ENCODE results near the gene PAM.

The PAM gene

DNA sequence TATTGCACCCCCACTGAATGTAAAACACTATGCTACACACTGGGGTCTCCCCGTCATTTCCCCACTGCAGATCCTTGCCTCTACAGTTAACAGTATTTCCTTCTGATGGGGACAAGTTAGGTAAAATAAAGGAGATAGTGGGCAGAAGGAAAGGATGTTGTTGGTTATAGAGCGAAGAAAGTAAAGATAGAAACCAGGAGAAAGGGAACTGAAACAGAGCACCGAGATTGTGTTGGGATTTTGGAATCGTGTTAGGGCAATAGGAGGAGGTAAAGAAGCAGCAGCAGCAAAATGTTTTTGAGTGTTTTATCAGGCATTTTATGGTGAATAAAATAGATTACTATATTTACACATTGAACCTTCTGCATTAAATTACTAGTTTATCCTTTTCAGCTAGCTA lies 60.0 kb downstream of the PAM start:
- no peak for DNase-seq (ENCODE audit: low read depth)

DNA sequence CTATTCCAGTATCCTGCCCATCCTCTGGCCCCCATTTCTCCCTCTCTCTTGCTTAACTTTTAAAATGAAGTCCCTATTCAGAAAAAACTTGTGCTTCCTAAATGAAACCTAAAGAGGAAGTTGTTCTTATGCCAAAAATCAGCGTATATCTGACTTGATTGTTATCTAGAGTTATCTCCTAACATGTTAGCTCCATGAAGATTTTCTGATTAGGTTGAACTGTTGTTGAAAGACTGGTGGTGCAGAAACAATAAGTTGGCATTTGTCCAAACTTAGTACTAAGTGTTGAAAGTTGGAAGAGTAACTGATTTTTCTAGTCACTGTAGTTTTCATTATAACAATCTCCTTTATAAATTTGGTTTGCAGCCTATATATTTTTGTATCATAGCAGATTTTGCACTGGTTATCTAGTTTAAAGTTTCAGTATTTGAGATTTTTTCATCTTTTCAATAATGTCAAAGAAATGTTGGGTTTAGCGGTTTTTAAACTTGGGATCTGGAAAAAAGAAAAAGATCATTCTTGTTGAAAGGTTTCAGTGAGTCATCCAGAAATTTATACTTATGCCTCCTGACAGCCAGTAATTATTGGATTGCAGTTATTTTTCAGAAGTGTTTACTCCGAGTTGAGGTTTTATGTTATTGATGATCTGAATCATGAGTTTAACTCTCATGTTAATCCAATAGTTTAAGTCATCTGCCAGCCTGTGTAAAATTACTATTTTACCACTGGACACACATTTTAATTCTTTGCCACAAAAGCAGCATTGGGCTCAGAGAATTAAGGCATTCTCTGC lies 60.6 kb downstream of the PAM start:
- DNase-seq (ENCODE audit: low read depth): no peak

GRCh38 chr5:102818345-102818744 lies 63.2 kb downstream of the PAM start:
- no peak for DNase-seq (ENCODE audit: low read depth)

DNA sequence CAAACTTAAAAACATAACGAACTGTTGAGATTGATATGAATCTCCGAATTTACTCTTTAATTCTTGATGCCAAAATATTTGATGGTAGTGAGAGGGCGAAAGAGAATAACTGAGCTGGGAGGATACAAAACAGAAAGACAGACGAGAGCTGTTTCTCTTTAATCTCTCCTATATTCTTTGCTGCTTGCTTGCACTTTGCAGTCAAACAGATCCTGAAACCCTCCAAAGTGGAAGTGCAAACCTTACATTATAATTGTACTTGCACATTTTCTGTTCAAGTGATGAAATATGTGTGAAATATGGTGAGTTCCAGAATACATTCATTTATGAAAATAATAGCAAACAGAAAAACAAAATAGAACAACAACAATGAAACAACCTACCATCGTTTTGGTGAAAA lies 63.8 kb downstream of the PAM start:
- no peak for DNase-seq (ENCODE audit: low read depth)

GRCh38 chr5:102819634-102820033 lies 64.5 kb downstream of the PAM start:
- DNase-seq (ENCODE audit: low read depth): no peak

GRCh38 chr5:102823441-102823874 lies 68.4 kb downstream of the PAM start:
- peak; percentile 36 for DNase-seq (ENCODE audit: low read depth)

DNA sequence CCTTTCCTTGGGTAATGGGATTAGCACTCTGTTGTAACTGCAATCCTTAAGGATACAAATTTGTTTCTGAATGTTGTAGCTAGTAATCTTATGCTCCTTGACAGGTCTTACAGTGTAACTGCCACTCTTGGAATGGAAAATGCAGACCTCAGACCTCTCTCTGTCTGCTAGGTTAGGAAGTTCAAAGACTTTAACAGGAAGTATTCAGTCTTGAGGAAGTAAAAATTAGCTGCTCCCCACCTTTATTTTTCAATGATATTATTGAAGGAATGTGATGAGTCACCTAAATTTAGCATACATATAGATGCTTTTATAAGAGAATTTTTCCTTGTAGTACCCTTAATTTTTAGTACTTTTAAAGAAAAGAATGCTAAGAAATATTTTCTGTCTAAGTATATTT lies 71.5 kb downstream of the PAM start:
- no peak for DNase-seq (ENCODE audit: low read depth)

DNA sequence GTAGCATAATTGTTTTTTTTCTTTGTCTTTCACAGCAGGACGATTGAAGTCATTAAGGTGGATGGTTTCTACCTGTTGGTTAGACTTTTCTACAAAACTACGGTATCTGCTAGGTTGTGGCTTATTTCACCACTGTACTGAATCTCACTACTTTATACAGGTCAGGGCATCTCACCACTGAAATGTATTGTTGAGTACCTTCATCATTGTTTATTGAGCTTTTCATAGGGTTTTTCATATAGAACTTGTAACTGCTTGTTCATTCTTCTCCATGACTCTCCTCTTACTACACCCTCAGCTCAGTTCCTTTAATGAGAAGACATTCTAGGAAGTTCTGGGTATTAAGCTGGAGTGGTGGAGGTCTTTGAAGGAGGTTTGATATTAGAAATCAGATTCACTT lies 75.1 kb downstream of the PAM start:
- DNase-seq (ENCODE audit: low read depth): no peak

- DNase-seq (ENCODE audit: low read depth): no peak
Observed at GRCh38 chr5:102832445-102832844, 77.3 kb downstream of the PAM start.

DNA sequence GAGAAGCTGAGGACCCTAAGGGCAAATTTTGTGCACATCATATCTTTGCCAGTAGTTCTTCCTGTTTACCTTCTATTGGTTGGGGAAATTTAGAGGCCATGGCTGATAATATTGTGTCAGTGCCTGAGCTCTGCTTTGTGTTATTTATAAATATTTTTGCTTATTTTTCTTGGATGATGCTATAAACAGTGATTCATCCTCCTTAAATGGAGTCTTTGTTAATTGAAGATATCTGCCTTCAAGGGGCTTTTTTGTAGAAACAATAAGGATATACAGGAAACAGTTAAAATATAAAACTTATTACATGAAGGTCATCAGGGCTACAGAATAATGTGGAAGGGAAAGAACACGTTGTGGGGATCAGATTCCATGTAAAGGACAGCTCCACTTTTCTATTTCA lies 78.0 kb downstream of the PAM start:
- DNase-seq (ENCODE audit: low read depth): no peak

DNA sequence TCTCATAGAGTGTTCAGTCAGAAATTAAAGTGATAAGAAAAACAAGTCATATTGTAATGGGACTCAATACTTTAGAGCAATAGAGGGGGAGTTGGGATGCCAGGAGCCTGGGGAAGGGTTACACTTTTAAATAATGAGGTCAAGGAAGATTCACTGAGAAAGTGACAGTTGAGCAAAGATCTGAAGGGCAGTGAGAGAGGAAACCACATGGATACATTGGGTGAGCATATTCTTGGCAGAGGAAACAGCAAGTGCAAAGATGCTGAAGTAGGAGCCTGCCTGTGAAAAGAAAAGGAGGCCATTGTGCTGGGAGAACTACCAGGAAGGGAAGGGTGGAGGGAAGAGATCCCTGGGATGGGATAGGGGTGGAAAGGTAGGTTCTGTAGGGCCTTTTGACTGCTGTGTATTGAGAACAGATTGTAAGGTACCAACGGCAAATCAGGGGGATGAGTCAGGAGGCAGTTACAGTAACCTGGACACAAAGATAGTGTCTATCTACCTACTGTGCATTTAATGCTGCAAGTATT lies 79.4 kb downstream of the PAM start:
- no peak for DNase-seq (ENCODE audit: low read depth)

- no peak for DNase-seq (ENCODE audit: low read depth)
Observed at GRCh38 chr5:102835717-102836116, 80.6 kb downstream of the PAM start.

DNA sequence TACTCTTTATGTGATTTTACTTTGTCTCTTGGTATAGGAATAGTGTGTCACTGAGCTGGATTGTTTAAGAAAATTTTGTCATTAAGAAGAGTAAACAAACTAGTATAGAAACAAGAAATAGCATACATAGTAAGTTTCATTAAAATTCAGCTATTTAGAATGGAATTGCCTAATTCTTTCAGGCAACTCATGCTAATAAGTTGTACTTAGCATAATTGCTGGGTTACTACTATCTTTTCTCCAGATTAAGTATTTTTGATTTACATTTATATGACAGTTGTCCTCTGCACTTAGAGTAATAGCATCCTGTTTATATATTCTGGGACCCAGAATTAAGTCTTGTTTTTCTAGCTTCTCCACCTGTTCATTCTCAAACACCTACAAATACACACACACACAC lies 85.9 kb downstream of the PAM start:
- no peak for DNase-seq (ENCODE audit: low read depth)

- DNase-seq (ENCODE audit: low read depth): no peak
Observed at GRCh38 chr5:102843997-102844396, 88.9 kb downstream of the PAM start.

- no peak for DNase-seq (ENCODE audit: low read depth)
Observed at GRCh38 chr5:102845041-102845440, 89.9 kb downstream of the PAM start.

DNA sequence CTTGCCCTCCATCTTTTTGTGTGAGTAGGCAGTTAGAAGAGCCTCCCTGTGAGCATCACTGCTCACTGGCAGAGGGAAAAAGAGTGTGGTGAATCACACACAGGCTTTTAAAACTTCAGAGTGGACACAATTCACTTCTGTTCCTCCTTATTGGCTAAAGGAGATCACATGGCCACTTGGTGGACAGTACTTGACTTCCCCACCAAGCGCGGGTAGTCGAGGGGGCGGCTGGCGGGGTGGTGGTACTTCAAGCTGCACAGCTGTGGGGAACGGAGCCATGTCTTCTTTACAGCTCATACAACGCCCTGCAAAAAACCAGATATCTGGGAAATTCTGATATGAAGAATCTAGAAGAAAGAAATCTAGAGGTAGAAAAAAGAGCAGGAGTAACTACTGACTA lies 95.4 kb downstream of the PAM start:
- DNase-seq (ENCODE audit: low read depth): no peak

DNA sequence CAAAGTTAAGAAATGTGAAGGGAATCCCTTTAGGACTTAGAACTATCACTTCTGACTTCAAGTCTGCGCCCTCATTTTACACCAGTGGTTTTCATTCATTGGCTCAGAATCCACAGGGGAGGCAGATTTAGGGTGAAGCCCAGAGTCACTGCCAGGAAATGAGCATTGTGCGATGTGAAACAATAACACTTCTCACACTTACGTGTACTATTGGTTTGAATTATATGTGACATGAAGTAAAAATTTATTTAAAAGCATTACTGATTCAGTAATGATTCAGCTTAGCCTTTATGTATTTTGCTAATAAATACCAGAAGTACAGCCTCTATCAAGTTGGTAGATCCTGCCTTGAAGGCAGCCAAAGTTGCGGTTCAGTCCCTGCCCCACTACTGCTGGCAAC lies 98.6 kb downstream of the PAM start:
- DNase-seq (ENCODE audit: low read depth): no peak

- DNase-seq (ENCODE audit: low read depth): no peak
Observed at GRCh38 chr5:102855681-102856388, 100.7 kb downstream of the PAM start.

DNA sequence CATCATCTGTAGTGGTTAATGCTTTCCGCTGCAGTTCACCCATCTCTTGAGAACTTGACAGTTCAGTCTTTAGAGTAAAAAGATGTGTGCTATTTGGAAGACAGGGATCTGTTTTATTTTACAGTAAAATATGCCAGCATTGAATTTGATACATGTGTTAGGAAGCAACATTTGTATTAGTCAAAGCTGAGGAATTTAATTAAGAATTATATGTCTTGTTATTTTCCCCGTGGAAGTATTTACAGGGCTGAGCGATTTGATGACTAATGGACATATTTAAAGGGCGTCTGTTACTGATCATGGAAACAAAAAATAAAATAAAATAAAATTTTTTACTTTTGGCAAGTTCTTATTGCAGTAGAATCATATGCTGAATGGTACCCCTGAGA lies 101.3 kb downstream of the PAM start:
- peak; percentile 58 for DNase-seq (ENCODE audit: low read depth)

- DNase-seq (ENCODE audit: low read depth): peak; percentile 76
Observed at GRCh38 chr5:102857076-102857818, 102.1 kb downstream of the PAM start.

- no peak for DNase-seq (ENCODE audit: low read depth)
Observed at GRCh38 chr5:102858221-102858620, 103.1 kb downstream of the PAM start.

DNA sequence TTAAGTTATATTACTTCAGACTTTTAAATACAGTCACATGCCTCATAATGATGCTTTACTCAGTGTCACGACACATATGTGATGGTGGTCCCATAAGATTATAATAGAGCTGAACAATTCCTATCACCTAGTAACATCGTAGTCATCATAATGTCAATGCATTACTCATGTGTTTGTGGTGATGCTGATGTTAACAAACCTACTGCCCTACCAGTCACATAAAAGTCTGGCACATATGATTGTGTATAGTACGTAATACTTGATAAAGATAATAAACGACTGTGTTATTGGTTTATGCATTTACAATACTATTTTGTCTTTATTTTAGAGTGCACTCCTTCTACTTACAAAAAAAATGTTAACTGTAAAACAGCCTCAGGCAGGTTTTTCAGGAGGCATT lies 103.7 kb downstream of the PAM start:
- peak; percentile 41 for DNase-seq (ENCODE audit: low read depth)

DNA sequence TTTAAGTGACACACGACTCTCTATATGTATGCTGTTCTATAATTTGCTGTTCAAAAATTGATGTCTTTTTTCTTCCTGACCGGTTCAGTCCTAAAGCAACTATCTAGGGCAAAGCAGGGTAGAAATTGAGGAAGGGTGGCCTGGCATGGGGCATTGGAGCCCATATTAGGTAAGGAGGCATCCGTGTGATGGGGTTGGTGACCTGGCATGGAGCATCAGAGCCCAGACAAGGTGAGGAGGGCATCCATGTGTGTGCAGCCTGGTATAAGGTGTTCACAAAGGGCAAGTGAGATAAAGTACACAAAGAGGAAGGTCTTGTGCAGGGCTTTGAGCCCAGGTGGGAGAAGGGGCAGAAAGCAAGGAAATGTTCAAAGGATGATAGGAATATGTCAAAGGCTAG lies 104.9 kb downstream of the PAM start:
- no peak for DNase-seq (ENCODE audit: low read depth)
